Trophoblast cell (in vitro differentiated cells and primary cell): ENCODE measurements around the gene GSX1.
"Not testable (repeated sequence)": the region's sequence is repeated elsewhere in the genome, so short reads cannot be mapped to it uniquely, and the experiment has no call there.

Experiments used
- DNase-seq, 2 donors: peaks; one replicate each; pipeline ENCODE4 v3.0.0-alpha.2; 2016
- H2AFZ ChIP-seq: 2 replicates; pipeline ENCODE4 v1.6.1; 2013; ENCODE audit warnings: low read length, moderate library complexity, mild to moderate bottlenecking; ENCODE audit not compliant: insufficient read depth, poor library complexity
- H2AK5ac ChIP-seq: 2 replicates; pipeline ENCODE4 v1.6.1; 2013; ENCODE audit warnings: mild to moderate bottlenecking, low read length
- H2BK120ac ChIP-seq: 2 replicates; pipeline ENCODE4 v1.6.1; 2013; ENCODE audit warnings: low read length, mild to moderate bottlenecking, moderate library complexity; ENCODE audit not compliant: insufficient read depth, poor library complexity
- H2BK12ac ChIP-seq: 2 replicates; pipeline ENCODE4 v1.6.1; 2013; ENCODE audit warnings: mild to moderate bottlenecking, low read length, moderate library complexity
- H2BK5ac ChIP-seq: 2 replicates; pipeline ENCODE4 v1.6.1; 2013; ENCODE audit warnings: low read length, low read depth, moderate library complexity, mild to moderate bottlenecking; ENCODE audit not compliant: poor library complexity
- H3K14ac ChIP-seq: 2 replicates; pipeline ENCODE4 v1.6.1; 2013; ENCODE audit warnings: mild to moderate bottlenecking, low read length
- H3K18ac ChIP-seq: 2 replicates; pipeline ENCODE4 v1.6.1; 2013; ENCODE audit warnings: mild to moderate bottlenecking, low read length
- H3K23ac ChIP-seq: 2 replicates; pipeline ENCODE4 v1.6.1; 2013; ENCODE audit warnings: low read length
- H3K27ac ChIP-seq: 2 replicates; pipeline ENCODE4 v1.5.1; 2013; ENCODE audit warnings: low read depth, mild to moderate bottlenecking, inconsistent platforms, low read length, moderate library complexity
- H3K27me3 ChIP-seq: 2 replicates; pipeline ENCODE4 v1.6.1; 2013; ENCODE audit warnings: inconsistent platforms, mild to moderate bottlenecking, low read length, moderate library complexity; ENCODE audit not compliant: insufficient read depth
- H3K36me3 ChIP-seq, 2 experiments: 1 replicate in 1 of 2; 2 replicates in 1 of 2; pipeline ENCODE4 v1.6.1; 2013; ENCODE audit warnings: low read length in 2 of 2, mild to moderate bottlenecking in 2 of 2, moderate library complexity in 1 of 2; ENCODE audit not compliant: insufficient read depth in 2 of 2, control insufficient read depth in 1 of 2
- H3K4ac ChIP-seq: 2 replicates; pipeline ENCODE4 v1.6.1; 2013; ENCODE audit warnings: low read depth, mild to moderate bottlenecking, low read length, moderate library complexity
- H3K4me1 ChIP-seq, 2 experiments: 1 replicate in 1 of 2; 2 replicates in 1 of 2; pipeline ENCODE4 v1.6.1; 2013; ENCODE audit warnings: low read length in 2 of 2, mild to moderate bottlenecking in 2 of 2, moderate library complexity in 1 of 2; ENCODE audit not compliant: insufficient read depth in 2 of 2, control insufficient read depth in 1 of 2
- H3K4me2 ChIP-seq: 2 replicates; pipeline ENCODE4 v1.6.1; 2013; ENCODE audit warnings: inconsistent platforms, mild to moderate bottlenecking, low read length, moderate library complexity
- H3K4me3 ChIP-seq: 2 replicates; pipeline ENCODE4 v1.5.1; 2013; ENCODE audit warnings: mild to moderate bottlenecking, low read depth, low read length, inconsistent platforms
- H3K79me1 ChIP-seq: one replicate; pipeline ENCODE4 v1.6.1; 2013; ENCODE audit warnings: low read length
- H3K79me2 ChIP-seq: 2 replicates; pipeline ENCODE4 v1.6.1; 2013; ENCODE audit warnings: low read length, mild to moderate bottlenecking; ENCODE audit not compliant: control insufficient read depth, insufficient read depth, poor library complexity
- H3K9ac ChIP-seq: 2 replicates; pipeline ENCODE4 v1.6.1; 2013; ENCODE audit warnings: mild to moderate bottlenecking, low read length
- H3K9me3 ChIP-seq: 2 replicates; pipeline ENCODE4 v1.6.1; 2013; ENCODE audit warnings: low read depth, mild to moderate bottlenecking, control low read depth, inconsistent platforms, low read length; ENCODE audit not compliant: insufficient read depth
- H4K12ac ChIP-seq: 2 replicates; pipeline ENCODE4 v1.6.1; 2013; ENCODE audit warnings: low read depth, mild to moderate bottlenecking, low read length, moderate library complexity
- H4K8ac ChIP-seq: 2 replicates; pipeline ENCODE4 v1.6.1; 2013; ENCODE audit warnings: low read depth, mild to moderate bottlenecking, low read length, moderate library complexity
- H4K91ac ChIP-seq: one replicate; pipeline ENCODE4 v1.6.1; 2013; ENCODE audit warnings: low read depth, mild to moderate bottlenecking, low read length, moderate library complexity
- WGBS: extraction: QIAGEN DNeasy Blood & Tissue Kit; methylation state at CpG from one replicate; pipeline ENCODE4 v1.1.7; 2013; ENCODE audit warnings: missing lambda C conversion rate; ENCODE audit not compliant: insufficient read length, insufficient coverage; ENCODE audit errors: extremely low coverage; 5-methylcytosine and 5-hydroxymethylcytosine counted together

The GSX1 gene

GRCh38 chr13:27810461-27810860 lies 18.2 kb downstream of the GSX1 start:
- Histone ChIP-seq H4K91ac (no peak overlapping the region), H3K9me3 (no peaks in the 10 kb centered on the region), H3K4me2 (no peak overlapping the region), H3K4me3 (no peak overlapping the region), H4K8ac (no peak overlapping the region), H3K4me1 (no peaks in the 10 kb centered on the region), H3K14ac (no peak overlapping the region), H3K79me2 (no peaks in the 10 kb centered on the region), H2AK5ac (no peak overlapping the region), H2AFZ (no peak overlapping the region), H2BK120ac (no peak overlapping the region), H3K36me3 (no peaks in the 10 kb centered on the region), H3K4ac (no peak overlapping the region), H2BK5ac (no peak overlapping the region), H3K18ac (no peak overlapping the region), H3K9ac (no peak overlapping the region), H3K79me1 (no peaks in the 10 kb centered on the region), H2BK12ac (no peak overlapping the region), H3K23ac (no peak overlapping the region), H3K27me3 (peaks cover 2% of the 10 kb centered on the region), H3K27ac (no peak overlapping the region), H4K12ac (no peak overlapping the region)
- DNase-seq, result no peak
- no CpG with 5 or more reads among the region's 2 CpGs for WGBS

GRCh38 chr13:27813826-27814225 lies 21.5 kb downstream of the GSX1 start:
- no peak overlapping the region for H3K27ac ChIP-seq
- no peak overlapping the region for H3K23ac ChIP-seq
- H3K18ac ChIP-seq, result no peak overlapping the region
- H2AK5ac ChIP-seq, result no peak overlapping the region
- H3K9ac ChIP-seq, result no peak overlapping the region
- no peaks in the 10 kb centered on the region for H3K9me3 ChIP-seq
- H3K14ac ChIP-seq, result no peak overlapping the region
- no peak overlapping the region for H2BK12ac ChIP-seq
- H4K12ac ChIP-seq, result no peak overlapping the region
- DNase-seq, result no peak
- no peak overlapping the region for H2AFZ ChIP-seq
- no peaks in the 10 kb centered on the region for H3K36me3 ChIP-seq
- H3K79me1 ChIP-seq, result no peaks in the 10 kb centered on the region
- H3K4me1 ChIP-seq, result no peaks in the 10 kb centered on the region
- H4K91ac ChIP-seq, result no peak overlapping the region
- no peaks in the 10 kb centered on the region for H3K79me2 ChIP-seq
- no peak overlapping the region for H3K4me3 ChIP-seq
- no peak overlapping the region for H2BK5ac ChIP-seq
- WGBS, result no CpG with 5 or more reads among the region's 9 CpGs
- H4K8ac ChIP-seq, result no peak overlapping the region
- no peak overlapping the region for H2BK120ac ChIP-seq
- H3K4ac ChIP-seq, result no peak overlapping the region
- H3K27me3 ChIP-seq, result no peaks in the 10 kb centered on the region
- H3K4me2 ChIP-seq, result no peak overlapping the region

- peaks cover 28% of the 10 kb centered on the region for H3K27me3 ChIP-seq
- H3K9ac ChIP-seq, H2BK12ac ChIP-seq, H3K4ac ChIP-seq, H3K4me1 ChIP-seq, H4K8ac ChIP-seq, H3K9me3 ChIP-seq, H3K27ac ChIP-seq, H3K36me3 ChIP-seq, DNase-seq, H3K79me2 ChIP-seq, H4K12ac ChIP-seq, H3K4me3 ChIP-seq, H3K14ac ChIP-seq, H2BK5ac ChIP-seq, H3K4me2 ChIP-seq, H2BK120ac ChIP-seq, H3K18ac ChIP-seq, H3K23ac ChIP-seq, H3K79me1 ChIP-seq, H2AFZ ChIP-seq, H2AK5ac ChIP-seq, H4K91ac ChIP-seq: not testable (repeated sequence)
- no CpG with 5 or more reads among the region's 2 CpGs for WGBS
Measured at GRCh38 chr13:27817832-27818231, 25.5 kb downstream of the GSX1 start.

- Histone ChIP-seq H3K4ac (no peak overlapping the region), H3K79me1 (no peaks in the 10 kb centered on the region), H4K91ac (no peak overlapping the region), H3K18ac (no peak overlapping the region), H2AFZ (no peak overlapping the region), H2BK120ac (no peak overlapping the region), H4K12ac (no peak overlapping the region), H3K4me3 (no peak overlapping the region), H2BK5ac (no peak overlapping the region), H4K8ac (no peak overlapping the region), H3K4me1 (no peaks in the 10 kb centered on the region), H3K79me2 (no peaks in the 10 kb centered on the region), H3K27me3 (peaks cover 42% of the 10 kb centered on the region), H3K14ac (no peak overlapping the region), H3K36me3 (no peaks in the 10 kb centered on the region), H3K9ac (no peak overlapping the region), H3K4me2 (no peak overlapping the region), H2BK12ac (no peak overlapping the region), H3K27ac (no peak overlapping the region), H3K9me3 (peaks cover 1% of the 10 kb centered on the region), H3K23ac (no peak overlapping the region), H2AK5ac (no peak overlapping the region)
- WGBS, result no CpG with 5 or more reads among the region's 46 CpGs
- DNase-seq, result no peak
Measured at GRCh38 chr13:27820524-27821482, 28.5 kb downstream of the GSX1 start.
